IMR-90 (cell line): Measurements from ENCODE around the gene C1QTNF1.

Source experiments
- CEBPB ChIP-seq: IDR thresholded peaks from 2 replicates; pipeline ENCODE4 v1.6.1; 2012; ENCODE audit warnings: low read depth, low read length, improper control_type of control experiment
- MXI1 ChIP-seq: IDR thresholded peaks from 2 replicates; pipeline ENCODE4 v1.6.1; 2012; ENCODE audit warnings: low read depth, mild to moderate bottlenecking, low read length, moderate library complexity, borderline replicate concordance
- POLR2A ChIP-seq: IDR thresholded peaks from 2 replicates; pipeline ENCODE4 v1.6.1; 2012; ENCODE audit warnings: mild to moderate bottlenecking, low read depth, low read length
- TF ChIP-seq, protein P1 (sequence below): conservative IDR thresholded peaks from 2 replicates; pipeline ENCODE4 v1.5.1; 2012; ENCODE audit warnings: mild to moderate bottlenecking, low read depth, low read length, improper control_type of control experiment
- TF ChIP-seq, protein P2 (sequence below): fragments of 150-350 bp; IDR thresholded peaks from 2 replicates; pipeline ENCODE4 v1.6.1; 2017; ENCODE audit warnings: mild to moderate bottlenecking, antibody characterized with exemption, low read length, low read depth

DNA sequence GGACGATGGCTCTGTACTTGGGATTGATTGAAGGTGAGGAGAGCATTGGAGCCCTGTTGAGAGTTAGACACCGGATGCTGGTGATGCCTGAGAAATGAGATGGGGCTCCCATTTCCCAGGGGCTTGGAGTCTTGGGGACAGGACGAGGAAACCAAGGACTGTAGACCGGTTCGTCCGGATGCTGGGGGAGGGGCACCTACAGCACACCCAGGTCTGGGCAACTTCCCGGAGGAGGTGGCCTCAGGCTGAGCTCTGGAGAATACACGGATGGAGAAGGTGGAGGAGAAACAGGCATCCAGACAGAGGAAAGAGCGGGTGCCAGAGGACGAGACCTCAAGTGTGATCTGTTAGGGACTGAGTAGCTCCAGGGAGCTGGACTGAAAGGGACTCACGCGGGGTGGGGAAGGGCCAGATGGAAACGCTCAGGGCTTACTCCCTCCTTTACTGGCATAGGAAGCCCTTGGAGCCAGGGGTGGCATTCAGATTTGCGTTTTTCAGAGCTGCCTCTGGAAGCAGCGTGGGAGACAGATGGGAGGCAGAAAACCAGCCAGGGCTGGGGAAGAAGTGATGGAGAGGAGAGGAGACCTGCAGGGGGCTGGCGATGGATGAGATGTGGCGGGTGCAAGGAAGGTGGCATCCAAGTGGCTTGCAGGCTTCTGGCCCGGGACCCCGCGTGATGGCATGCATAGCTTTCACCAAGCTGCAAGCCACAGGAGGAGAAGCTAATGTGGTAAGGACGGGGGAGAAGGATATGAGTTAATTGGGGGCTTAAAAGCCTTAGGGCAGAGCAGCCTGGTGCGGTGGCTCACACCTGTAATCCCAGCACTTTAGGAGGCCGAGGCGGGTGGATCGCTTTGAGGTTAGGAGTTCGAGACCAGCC lies 8.3 kb downstream of the C1QTNF1 start:
- TF ChIP-seq, protein P1, sequence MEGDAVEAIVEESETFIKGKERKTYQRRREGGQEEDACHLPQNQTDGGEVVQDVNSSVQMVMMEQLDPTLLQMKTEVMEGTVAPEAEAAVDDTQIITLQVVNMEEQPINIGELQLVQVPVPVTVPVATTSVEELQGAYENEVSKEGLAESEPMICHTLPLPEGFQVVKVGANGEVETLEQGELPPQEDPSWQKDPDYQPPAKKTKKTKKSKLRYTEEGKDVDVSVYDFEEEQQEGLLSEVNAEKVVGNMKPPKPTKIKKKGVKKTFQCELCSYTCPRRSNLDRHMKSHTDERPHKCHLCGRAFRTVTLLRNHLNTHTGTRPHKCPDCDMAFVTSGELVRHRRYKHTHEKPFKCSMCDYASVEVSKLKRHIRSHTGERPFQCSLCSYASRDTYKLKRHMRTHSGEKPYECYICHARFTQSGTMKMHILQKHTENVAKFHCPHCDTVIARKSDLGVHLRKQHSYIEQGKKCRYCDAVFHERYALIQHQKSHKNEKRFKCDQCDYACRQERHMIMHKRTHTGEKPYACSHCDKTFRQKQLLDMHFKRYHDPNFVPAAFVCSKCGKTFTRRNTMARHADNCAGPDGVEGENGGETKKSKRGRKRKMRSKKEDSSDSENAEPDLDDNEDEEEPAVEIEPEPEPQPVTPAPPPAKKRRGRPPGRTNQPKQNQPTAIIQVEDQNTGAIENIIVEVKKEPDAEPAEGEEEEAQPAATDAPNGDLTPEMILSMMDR: no peak
- TF ChIP-seq CEBPB: no peak
- TF ChIP-seq, protein P2, sequence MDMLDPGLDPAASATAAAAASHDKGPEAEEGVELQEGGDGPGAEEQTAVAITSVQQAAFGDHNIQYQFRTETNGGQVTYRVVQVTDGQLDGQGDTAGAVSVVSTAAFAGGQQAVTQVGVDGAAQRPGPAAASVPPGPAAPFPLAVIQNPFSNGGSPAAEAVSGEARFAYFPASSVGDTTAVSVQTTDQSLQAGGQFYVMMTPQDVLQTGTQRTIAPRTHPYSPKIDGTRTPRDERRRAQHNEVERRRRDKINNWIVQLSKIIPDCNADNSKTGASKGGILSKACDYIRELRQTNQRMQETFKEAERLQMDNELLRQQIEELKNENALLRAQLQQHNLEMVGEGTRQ: no peak
- no peak for TF ChIP-seq POLR2A
- TF ChIP-seq MXI1: no peak
